ENCODE data around the gene KIF18B. TPM values are rescaled to one million over a fixed set of nuclear protein-coding genes. Genes with fewer than 3 reads are reported as not detected.
A peak's percentile ranks its signal among the peaks of the same experiment; 100 is the strongest.

The KIF18B gene
- polyA plus RNA-seq, 3 donors: not detected

- H3K4me1 ChIP-seq (ENCODE audit: control insufficient read depth in 1 of 2, insufficient read depth in 2 of 2, low read length in 2 of 2): no peaks in the 10 kb centered on the region
- no peak overlapping the region for H3K4me2 ChIP-seq (replicated peaks; ENCODE audit: extremely low read depth, low read length, poor library complexity, severe bottlenecking)
- H3K79me2 ChIP-seq (ENCODE audit: insufficient read depth, low read length): no peaks in the 10 kb centered on the region
- no peak overlapping the region for H3K27ac ChIP-seq (ENCODE audit: low read depth in 1 of 2, low read length in 2 of 2)
- Mint-ChIP-seq H3K4me3 (no peak overlapping the region), H3K27ac (no peak overlapping the region), H3K36me3 (no peaks in the 10 kb centered on the region), H3K9me3 (peaks cover 0 to 12% (median 4%) of the 10 kb centered on the region in 7 donors), H3K27me3 (ENCODE audit: low read depth in 3 of 3) (peaks cover 47 to 74% (median 49%) of the 10 kb centered on the region in 3 donors), H3K4me1 (no peaks in the 10 kb centered on the region)
- H2AFZ ChIP-seq (ENCODE audit: insufficient read depth, low read depth, low read length, poor library complexity, severe bottlenecking): no peak overlapping the region
- H3K27me3 ChIP-seq (ENCODE audit: control insufficient read depth in 2 of 2, insufficient read depth in 2 of 2, low read length in 2 of 2): peaks cover 11 to 43% of the 10 kb centered on the region in 2 donors
- 100% methylated on average over 3 of the region's 3 CpGs for WGBS (ENCODE audit: insufficient coverage)
- no peaks in the 10 kb centered on the region for H3K36me3 ChIP-seq (replicated peaks in 1 of 2; ENCODE audit: control insufficient read depth in 1 of 2, insufficient read depth in 2 of 2, low read length in 2 of 2)
- H4K20me1 ChIP-seq (ENCODE audit: insufficient read depth, low read length): no peaks in the 10 kb centered on the region
- H3K9ac ChIP-seq (ENCODE audit: insufficient read depth, low read length, poor library complexity, severe bottlenecking): no peak overlapping the region
- no peak overlapping the region for H3K4me3 ChIP-seq (replicated peaks in 1 of 3; ENCODE audit: low read depth in 2 of 3, low read length in 3 of 3)
- TF ChIP-seq CTCF (IDR thresholded peaks at IDR 0.05): no peak
- peaks cover 0 to 3% of the 10 kb centered on the region in 2 donors for H3K9me3 ChIP-seq (replicated peaks in 1 of 2; ENCODE audit: control insufficient read depth in 1 of 2, insufficient read depth in 1 of 2, low read length in 2 of 2)
- intact Hi-C loops (cut with micrococcal nuclease): no loop called here
- DNase-seq: no peak
Measured at GRCh38 chr17:44982113-44982702, 34.6 kb upstream of the KIF18B start.

- peaks cover 6 to 39% of the 10 kb centered on the region in 2 donors for H3K27me3 ChIP-seq (ENCODE audit: control insufficient read depth in 2 of 2, insufficient read depth in 2 of 2, low read length in 2 of 2)
- H3K27me3 Mint-ChIP-seq (ENCODE audit: low read depth in 3 of 3): peaks cover 44 to 69% (median 44%) of the 10 kb centered on the region in 3 donors
- H2AFZ ChIP-seq (ENCODE audit: insufficient read depth, low read depth, low read length, poor library complexity, severe bottlenecking): no peak overlapping the region
Measured at GRCh38 chr17:44981221-44981968, 33.8 kb upstream of the KIF18B start.

More at GRCh38 chr17:44981221-44981968, 33.8 kb upstream of the KIF18B start:
- H3K79me2 ChIP-seq (ENCODE audit: insufficient read depth, low read length): no peaks in the 10 kb centered on the region
- no peak for DNase-seq
- intact Hi-C loops (cut with micrococcal nuclease): no loop called here
- no peak overlapping the region for H3K27ac ChIP-seq (ENCODE audit: low read depth in 1 of 2, low read length in 2 of 2)
- TF ChIP-seq CTCF (IDR thresholded peaks at IDR 0.05): no peak
- Mint-ChIP-seq H3K4me3 (peak overlapping the region in 1 of 2 donors; percentile 1), H3K27ac (no peak overlapping the region), H3K9me3 (peaks cover 0 to 12% (median 3%) of the 10 kb centered on the region in 7 donors), H3K36me3 (no peaks in the 10 kb centered on the region), H3K4me1 (no peaks in the 10 kb centered on the region)
- H3K4me2 ChIP-seq (replicated peaks; ENCODE audit: extremely low read depth, low read length, poor library complexity, severe bottlenecking): no peak overlapping the region
- no peaks in the 10 kb centered on the region for H3K36me3 ChIP-seq (replicated peaks in 1 of 2; ENCODE audit: control insufficient read depth in 1 of 2, insufficient read depth in 2 of 2, low read length in 2 of 2)
- H3K4me3 ChIP-seq (replicated peaks in 1 of 3; ENCODE audit: low read depth in 2 of 3, low read length in 3 of 3): no peak overlapping the region
- H3K4me1 ChIP-seq (ENCODE audit: control insufficient read depth in 1 of 2, insufficient read depth in 2 of 2, low read length in 2 of 2): no peaks in the 10 kb centered on the region
- H3K9me3 ChIP-seq (replicated peaks in 1 of 2; ENCODE audit: control insufficient read depth in 1 of 2, insufficient read depth in 1 of 2, low read length in 2 of 2): peaks cover 0 to 3% of the 10 kb centered on the region in 2 donors
- 64% methylated on average over 5 of the region's 12 CpGs for whole genome bisulfite sequencing (ENCODE audit: insufficient coverage)
- H4K20me1 ChIP-seq (ENCODE audit: insufficient read depth, low read length): no peaks in the 10 kb centered on the region
- no peak overlapping the region for H3K9ac ChIP-seq (ENCODE audit: insufficient read depth, low read length, poor library complexity, severe bottlenecking)
